Right forelimb (tissue), 1 donor: ENCODE results near the gene OR13G1.
"Not testable (repeated sequence)": the region's sequence is repeated elsewhere in the genome, so short reads cannot be mapped to it uniquely, and the experiment has no call there.

Experiments used
- DNase-seq: peaks from one replicate; pipeline ENCODE4 v3.0.0-alpha.2; 2018

OR13G1 gene, protein sequence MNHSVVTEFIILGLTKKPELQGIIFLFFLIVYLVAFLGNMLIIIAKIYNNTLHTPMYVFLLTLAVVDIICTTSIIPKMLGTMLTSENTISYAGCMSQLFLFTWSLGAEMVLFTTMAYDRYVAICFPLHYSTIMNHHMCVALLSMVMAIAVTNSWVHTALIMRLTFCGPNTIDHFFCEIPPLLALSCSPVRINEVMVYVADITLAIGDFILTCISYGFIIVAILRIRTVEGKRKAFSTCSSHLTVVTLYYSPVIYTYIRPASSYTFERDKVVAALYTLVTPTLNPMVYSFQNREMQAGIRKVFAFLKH

DNA sequence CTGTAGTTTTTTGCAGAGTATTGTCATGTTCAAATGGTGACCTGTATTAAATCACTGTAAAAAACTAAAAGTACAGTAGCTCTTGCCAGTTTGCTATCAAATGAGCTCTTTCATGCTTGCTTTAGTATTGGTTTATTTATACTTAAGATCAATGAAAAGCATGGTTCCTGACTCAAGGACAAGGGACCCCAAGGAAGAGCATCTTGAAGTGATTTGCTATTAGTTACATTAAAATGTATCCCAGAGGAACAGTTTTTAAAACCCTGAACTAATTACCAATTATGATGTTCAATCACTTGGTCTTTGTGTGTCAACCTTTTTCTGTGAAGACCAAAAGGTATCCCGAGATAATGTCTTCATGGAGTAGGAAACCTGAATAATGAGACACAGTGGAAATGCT lies at the start of gene OR13G1:
Gene OR13G1 (minus strand): TSS at position 101 of the 400 bp plus-strand sequence. CDS start 6,698 bp downstream, outside the sequence.
- DNase-seq = no peak

DNA sequence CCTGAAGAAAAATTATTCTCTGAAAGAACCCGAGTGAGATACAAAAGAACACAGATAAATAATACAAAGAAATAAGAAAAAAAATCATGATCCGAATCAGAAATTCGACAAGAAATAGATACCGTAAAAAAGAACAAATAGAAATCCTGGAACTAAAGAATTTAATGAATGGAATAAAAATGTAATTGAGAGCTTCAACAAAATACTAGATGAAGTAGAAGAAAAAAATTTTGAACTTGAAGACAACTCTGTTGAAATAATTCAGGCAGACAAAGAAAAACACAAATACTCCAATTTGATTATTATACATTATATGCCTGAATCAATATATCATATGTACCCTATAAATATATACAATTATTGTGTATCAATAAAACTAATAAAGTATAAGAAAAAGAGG lies 41.7 kb upstream of the OR13G1 start:
- no peak for DNase-seq

DNA sequence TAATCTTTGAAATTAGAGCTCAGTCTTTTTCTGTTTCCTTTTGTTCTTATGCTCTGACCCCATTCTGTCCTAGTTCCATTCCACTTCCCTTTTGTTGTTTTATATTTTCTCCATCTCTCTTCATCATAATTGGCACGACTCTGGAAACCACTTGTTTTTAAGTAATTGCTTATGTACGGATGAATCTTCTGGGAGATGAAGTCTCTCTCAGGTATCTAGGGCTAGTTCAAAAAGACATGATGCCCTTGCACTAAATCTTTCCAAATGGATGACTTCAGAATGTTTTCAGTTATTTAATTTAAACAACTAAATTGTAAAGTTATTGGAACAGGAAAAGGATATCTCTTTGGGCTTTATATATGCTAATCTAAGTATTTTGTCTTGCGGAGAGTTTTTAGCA lies 37.0 kb upstream of the OR13G1 start, which contains the start of gene OR6F1:
Gene OR6F1 (minus strand): TSS at position 101 of the 400 bp plus-strand sequence. CDS start 3,891 bp downstream, outside the sequence.
- no peak for DNase-seq

DNA sequence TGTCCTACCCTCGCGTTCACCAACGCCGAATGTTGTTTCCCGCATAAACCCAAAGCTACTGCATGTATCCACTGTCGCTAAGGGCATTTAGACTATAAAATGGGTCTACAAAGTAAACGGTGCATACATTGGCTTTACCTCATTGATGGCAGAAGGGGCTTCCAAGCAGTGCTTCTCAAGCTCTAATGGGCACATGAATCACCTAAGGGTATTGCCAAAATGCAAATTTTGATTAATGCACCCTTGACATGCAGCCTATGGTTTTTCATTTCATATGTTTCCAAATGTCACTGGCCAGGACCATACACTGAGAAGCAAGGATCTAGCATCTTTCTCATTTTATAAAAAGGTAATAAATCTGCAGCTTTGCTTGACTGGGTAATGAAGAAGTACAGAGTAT lies 34.2 kb upstream of the OR13G1 start:
- no peak for DNase-seq

DNA sequence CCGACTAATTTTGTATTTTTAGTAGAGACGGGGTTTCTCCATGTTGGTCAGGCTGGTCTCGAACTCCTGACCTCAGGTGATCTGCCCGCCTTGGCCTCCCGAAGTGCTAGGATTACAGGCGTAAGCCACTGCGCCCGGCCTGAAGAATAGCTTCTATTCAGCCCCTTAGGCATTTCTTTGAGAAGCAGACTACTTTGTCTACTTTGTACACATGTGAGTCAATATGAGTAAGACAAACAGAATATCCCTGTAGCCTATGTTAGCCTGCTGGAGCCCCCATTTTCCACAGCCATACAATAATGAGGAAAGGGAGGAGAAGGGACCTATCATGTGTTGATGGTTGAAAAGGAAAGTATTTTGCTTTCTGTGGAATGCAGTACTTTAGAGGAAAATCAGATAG lies 31.1 kb upstream of the OR13G1 start:
- DNase-seq = not testable (repeated sequence)

DNA sequence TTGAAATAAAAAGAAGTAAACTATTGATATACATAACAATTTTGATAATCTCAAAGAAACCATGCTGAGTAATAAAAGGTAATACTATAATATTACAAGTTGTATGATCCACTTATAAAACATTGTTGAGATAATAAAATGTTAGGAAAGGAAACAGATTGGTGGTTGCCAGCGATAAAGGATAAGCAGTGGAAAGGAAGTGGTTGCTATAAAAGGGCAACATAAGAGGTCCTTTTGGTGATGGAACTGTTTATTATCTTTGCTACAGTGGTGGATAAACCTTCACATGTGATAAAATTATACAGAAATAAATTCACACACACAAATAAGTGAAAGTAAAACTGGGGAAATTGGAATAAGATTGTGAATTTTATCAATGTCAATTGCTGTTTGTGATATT lies 21.8 kb upstream of the OR13G1 start:
- DNase-seq = no peak

DNA sequence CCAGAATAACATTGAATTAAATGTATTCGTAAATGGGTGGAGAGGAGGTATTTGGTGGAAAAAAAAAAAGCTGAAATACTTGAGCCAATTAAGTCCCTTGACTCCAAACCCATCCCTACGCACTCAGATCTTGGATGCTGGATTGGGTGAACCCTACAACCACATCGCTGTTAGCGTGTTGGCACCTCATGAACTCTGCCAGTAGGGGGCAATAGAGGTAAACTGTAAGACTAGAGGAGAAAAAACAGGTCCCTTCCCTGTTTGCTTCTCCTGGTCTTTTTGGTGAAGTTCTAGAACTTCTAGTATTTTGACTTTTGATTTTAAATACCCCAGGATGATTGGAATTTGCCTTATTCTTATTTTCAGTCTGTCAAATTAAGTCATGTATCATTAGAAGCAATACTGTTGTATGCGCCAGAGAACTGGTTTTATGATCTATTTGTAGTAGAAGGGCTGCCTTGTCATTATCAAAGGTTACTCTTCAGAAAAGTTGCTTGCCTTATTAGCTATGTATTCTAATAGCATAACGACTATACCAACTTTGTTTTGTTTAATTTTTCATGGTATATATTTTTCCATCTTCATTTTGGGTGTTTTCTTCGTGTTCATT lies 1.9 kb upstream of the OR13G1 start:
- no peak for DNase-seq

DNA sequence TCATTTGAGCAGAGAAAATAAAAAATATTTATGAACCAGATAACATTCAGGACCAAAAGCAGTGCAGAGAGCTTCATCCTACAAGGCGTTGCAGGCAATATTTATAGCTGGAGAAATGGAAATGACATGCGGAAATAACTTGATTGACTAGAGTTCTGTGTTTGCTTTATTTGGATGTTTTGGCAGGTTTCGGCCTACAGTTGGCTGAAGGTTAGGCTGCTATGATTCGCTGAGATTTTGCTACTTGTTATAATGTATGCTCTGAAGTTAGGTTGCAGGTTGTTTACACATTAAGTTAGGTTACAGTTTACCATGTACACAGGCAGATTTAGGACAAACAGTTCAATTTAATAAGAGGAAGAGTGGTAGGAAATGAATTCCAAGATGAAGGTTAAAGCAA lies 632 bp upstream of the OR13G1 start:
- no peak for DNase-seq

DNA sequence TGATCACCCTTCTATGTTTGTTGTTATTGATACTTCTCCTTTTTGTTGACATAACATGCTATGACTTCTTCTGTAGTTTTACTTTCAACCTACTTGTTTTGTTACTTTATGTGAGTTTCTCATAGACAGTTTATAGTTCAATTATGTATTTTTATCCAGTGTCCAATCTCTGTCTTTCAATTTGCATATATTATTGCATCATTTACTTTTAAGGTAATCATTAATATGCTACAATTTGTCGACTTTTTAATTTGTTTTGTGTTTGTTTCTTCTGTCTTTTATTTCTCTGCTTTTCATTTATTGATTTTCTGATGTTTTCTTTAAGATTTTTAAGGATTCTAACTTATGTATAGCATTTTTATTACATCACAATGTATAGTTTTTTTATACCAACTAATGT lies 10.3 kb downstream of the OR13G1 start:
- DNase-seq = no peak

DNA sequence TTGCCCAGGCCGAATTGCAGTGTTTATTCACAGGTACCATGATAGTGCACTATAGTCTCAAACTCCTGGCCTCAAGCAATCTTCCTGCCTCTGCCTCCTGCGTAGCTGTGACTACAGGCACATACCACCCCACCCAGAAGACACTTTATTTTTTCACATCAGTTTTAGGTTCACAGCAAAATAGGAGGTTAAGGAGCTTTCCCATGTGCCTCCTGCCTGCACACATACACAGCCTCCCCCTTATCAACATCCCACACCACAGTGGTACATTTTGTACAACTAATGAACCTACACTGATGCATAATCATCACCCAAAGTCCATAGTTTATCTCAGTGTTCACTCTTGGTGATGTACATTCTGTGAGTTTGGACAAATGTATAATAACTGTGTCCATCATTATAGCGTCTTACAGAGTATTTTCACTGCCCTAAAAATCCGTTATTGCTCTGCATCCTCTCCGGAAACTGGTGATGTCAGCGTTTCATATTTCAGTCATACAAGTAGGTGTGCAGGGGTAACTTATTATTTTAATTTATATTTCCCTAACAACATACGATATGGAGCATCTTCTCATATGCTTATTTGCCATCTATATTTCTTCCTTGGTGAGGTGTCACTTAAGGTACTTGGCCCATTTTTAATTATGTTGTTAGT lies 23.2 kb downstream of the OR13G1 start:
- DNase-seq = no peak

DNA sequence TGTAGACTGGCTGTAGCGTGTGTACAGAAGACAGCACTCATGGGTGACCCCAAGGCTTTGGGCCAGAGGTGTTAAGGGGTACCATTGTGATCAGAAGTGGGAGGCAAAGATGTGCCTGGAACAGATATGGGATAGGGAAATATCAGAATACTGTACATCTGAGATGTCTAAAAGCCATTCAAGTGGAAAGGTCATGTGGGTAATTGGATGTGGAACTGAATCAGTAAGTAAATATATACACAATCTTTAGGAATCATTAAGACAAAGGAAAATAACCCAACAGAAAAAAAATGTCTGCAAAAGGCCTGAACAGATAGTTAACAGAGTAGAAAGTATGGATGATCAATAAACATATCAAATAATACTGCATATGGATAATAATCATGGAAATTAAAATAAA lies 26.5 kb downstream of the OR13G1 start:
- no peak for DNase-seq

DNA sequence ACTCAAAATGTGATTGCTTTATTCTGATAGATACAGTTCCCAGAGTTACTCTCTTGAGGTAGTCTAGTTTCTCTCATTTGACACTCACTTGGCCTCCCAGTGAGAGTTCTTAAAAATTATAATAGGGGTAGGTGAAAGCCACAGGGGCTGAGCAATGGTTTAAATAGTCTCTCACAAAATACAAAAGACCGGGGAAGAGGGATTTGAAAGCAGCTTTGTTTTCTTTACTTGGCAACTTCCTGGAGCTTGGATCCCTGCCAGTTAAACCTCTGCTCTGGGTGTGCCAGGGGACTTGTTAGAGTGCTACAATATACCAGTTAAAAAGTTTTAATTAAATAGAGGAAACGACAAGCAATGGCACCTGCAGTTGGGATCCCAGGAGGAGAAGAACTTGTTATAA lies 31.7 kb downstream of the OR13G1 start:
- DNase-seq = no peak

DNA sequence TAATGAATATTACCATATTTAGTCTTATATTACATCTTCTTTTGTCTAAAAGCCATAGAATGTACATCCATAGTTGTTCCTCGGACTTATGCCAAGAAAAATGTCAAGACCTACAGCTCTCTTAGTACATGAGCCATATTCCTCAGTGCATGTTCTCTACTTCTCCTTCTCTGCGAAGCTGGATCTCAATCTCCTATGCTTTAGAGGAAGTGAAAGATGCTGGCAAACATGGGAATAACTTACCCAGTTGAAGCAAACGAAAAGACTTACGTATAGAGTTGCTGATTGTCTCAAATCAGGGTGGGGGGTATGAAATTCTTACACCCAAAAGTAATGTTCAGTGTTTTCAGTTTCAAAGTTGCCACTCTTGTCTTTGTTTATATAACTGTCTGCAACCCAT lies 32.7 kb downstream of the OR13G1 start:
- no peak for DNase-seq

DNA sequence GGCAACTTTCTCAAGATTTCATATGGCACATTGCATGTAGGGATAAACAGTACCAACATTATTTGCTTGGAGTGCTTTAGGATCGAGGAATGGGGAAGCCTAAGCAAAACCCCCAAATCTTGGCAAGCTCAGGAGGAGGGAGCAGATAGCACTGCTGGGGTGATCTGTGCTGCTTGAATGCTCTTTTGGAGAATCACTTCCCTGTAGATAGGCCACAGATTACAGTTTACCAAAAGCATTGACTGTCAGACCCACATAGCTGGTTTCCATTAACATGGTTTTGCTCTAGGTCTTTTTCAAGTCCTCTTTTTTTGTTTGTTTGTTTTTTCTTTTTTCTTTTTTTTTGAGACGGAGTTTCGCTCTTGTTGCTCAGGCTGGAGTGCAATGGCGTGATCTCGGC lies 36.8 kb downstream of the OR13G1 start:
- no peak for DNase-seq

DNA sequence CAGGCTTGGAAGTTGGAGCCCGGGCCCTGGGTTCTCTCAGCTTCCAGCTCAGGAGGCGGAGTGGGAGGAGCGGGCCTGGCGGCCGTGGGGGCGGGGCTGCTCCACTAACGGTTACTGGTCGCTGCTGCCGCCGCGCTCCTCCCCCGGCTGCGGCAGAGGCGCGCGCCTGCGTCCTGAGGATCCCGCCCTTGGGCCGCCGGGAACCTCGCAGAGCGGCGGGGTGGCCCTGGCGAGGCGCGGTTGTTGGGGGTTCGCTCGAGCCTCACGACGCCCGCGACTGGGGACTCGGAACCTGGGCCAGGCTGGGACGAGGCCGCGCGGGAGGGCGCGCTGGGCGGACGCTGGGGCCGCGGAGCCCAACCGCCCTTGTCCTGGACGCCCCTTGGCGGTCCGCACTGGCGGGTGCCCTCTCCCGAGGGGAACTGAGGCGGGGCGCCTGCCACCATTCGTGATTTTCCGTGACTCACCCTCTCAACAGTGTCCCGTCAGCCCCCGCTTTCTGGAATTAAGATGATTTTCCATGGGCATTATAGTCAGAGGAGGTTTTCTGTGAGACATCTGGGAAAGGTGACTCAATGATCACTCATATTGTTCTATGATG lies 40.1 kb downstream of the OR13G1 start:
- DNase-seq = peak; percentile 67

DNA sequence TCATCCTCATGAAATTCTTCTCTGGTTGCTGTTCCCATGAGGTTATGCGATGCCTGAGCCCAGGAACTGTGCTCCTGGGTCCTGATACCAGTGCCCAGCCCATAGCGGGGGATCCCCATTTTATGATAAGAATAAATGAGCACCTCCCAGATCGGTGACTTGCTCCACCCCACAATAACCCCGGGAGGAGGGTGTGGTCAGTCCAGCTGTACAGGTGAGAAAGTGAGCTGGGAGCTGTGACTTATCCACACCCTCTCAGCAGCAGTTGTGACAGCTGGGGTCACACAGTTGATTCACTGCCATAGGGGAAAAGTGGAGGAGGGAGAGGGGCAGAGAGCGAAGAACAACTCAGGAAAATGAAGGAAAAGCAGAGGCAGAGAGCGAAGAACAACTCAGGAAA lies 40.8 kb downstream of the OR13G1 start:
- no peak for DNase-seq

DNA sequence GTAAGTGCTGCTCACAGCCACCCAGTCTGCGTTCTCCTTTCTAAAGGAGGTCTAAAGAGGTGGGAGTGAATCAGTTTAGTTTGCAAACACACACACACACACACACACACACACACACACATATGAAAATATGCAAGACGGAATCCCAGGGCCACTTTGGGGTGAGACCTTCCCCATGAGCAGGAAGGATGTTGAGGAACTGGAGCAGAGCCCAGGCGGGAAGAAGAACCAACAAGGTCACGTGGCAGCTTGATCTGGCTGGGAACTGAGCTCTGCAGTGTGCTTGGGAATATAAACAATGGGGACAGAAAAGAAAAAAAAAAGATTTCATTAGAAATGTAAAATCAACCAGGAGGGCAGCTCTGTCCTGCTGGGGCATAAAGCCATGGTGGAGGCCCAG lies 41.5 kb downstream of the OR13G1 start:
- no peak for DNase-seq

DNA sequence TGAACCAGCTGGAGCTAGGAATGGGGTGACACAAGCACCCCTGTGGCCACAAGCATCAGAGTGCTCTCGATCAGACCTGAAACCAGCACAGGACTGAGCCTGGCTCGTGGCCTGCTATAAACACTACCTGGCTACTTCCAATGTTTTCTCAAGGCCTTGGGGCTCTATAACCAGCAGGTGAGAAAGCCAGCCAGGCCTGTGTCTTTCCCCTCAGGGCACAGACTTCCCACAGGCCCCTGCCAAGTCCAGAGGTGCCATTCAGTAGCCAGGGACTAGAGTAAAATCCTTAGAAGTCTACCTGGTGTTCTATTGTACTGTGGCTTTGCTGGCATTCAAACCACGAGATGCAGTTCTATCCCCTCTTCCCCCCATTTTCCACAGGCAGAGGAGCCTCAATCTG lies 51.6 kb downstream of the OR13G1 start:
- DNase-seq = no peak
